GM21367 (cell line): ENCODE results near the gene TCFL5.

Experiments used
- ATAC-seq: cut with Tn5 transposase; IDR thresholded peaks from one replicate; pipeline ENCODE4 v1.9.1; 2021; ENCODE audit not compliant: unreplicated experiment

TCFL5 gene

GRCh38 chr20:62837790-62838127 is 23.9 kb downstream of the TCFL5 start:
- ATAC-seq, result no peak

- ATAC-seq, result no peak
These were observed 24.6 kb downstream of the TCFL5 start for GRCh38 chr20:62836967-62837490.

GRCh38 chr20:62835931-62836861 is 25.4 kb downstream of the TCFL5 start:
- no peak for ATAC-seq

GRCh38 chr20:62834967-62835730 is 26.5 kb downstream of the TCFL5 start:
- ATAC-seq, result no peak

- ATAC-seq, result no peak
These were observed 28.7 kb downstream of the TCFL5 start for GRCh38 chr20:62832951-62833391.

DNA sequence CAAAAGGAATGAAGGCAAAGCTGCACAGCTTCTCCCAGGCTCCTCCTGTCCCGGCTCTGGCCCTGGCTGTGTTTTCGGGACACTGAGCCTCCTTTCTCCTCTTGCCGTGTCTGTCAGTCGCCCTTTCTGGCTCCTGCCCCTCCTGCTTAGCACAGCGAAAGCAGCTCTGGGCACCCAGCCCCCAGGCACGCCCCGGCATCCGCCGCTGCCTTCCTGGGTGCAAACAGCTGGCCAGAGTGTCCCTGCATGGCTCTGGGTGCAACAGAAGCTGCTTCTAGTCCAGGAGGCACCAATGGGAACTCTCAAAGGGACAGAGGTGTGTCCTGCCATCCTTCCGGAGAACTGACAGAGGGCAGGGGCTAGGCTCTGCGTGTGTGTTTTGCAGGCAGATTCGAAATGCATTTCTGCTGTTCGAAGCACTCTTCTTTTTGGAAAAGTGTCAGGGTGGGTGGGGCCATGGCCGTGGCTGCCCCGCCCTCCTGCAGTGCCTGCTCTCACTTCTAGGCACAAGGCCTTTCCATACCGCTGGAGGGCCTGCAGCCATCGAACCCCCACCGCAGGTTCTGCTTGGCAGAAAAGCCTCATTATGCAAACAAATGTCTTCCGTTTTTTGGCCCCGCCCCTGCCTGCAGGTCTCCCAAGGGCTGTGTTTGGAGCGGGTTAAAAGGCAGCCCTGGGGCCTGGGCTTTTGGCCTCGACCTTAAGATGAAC is 29.3 kb downstream of the TCFL5 start:
- no peak for ATAC-seq

GRCh38 chr20:62831854-62832211 is 29.8 kb downstream of the TCFL5 start:
- ATAC-seq, result no peak

GRCh38 chr20:62831361-62831788 is 30.2 kb downstream of the TCFL5 start:
- no peak for ATAC-seq

DNA sequence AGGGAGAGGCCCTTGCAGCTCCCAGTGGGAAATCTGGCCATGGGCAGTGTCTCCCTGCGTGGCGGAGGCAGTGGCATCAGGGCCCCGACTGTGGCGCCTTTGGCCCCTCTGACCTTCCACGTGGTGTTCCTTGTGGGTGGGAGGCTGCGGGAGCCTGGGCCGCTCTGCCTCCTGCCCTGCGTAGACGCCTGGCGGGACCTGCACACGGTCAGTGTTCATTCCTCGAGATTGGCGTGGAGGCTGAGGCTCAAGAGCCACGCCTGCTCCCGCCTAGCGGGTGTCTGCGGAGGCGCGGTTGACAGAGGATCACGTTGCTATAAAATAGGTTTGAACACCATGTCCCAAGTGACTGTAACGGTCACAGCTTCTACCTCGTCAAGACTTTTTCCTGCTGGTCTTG is 30.8 kb downstream of the TCFL5 start:
- no peak for ATAC-seq

DNA sequence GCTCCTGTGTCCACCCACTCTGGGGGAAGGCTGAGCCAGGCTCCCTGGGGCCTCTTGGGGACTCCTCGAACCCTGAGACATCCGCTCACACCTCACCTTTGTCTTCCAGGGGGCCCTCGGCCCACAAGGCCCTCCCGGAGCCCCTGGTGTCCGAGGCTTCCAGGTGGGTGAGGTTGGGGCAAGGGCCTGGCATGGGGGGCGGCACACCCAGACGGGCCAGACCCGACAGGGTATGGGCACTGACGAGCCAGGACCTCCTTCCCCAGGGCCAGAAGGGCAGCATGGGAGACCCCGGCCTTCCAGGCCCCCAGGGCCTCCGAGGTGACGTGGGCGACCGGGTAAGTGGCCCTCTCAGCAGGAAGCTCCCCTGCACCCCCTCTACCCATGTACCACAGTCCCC is 31.4 kb downstream of the TCFL5 start:
- ATAC-seq, result no peak

DNA sequence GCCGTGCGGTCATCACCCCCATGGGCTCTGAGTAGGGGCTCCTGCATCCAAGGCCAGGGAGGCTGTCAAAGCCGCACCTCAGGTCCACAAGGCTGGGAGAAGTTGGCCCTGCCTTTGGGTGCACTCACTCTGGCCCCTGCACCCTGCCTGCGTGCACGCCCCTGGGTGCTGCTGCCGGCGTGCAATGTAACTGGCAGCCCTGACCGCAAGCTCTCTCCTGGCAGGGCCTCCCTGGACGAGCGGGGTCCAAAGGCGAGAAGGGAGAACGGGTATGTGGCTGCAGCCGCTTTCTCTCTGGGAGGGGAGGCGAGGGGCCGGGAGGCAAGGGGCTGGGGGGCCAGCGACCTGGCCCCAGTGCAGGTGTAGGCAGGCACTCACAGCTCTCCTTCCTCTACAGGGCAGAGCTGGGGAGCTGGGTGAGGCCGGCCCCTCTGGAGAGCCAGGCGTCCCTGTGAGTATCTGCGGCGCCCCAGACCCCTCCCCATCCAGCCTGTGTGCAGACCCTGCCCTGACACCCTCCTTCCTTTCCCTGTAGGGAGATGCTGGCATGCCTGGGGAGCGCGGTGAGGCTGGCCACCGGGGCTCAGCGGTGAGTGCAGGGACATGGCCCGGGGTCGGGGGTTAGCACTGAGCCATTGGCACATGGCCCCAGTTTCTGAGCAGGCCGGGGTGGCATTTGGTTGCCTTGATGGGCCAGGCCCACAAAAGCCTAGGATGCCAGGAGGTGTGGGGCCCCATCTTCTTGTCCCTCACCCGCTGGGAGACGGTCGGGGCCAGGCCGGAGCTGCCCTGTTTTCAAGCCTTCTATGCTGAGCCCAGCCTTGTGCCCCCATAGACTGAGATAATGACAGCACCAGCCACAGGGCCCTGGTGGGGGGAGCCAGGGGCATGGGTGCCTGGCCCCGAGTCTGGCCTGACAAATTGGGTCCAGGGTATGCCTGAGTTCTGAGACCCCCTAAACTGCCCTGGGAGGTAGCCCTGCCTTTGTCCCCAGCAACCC is 32.1 kb downstream of the TCFL5 start:
- ATAC-seq, result no peak

GRCh38 chr20:62828511-62829230 is 33.0 kb downstream of the TCFL5 start:
- no peak for ATAC-seq

GRCh38 chr20:62828051-62828450 is 33.6 kb downstream of the TCFL5 start:
- ATAC-seq, result no peak

DNA sequence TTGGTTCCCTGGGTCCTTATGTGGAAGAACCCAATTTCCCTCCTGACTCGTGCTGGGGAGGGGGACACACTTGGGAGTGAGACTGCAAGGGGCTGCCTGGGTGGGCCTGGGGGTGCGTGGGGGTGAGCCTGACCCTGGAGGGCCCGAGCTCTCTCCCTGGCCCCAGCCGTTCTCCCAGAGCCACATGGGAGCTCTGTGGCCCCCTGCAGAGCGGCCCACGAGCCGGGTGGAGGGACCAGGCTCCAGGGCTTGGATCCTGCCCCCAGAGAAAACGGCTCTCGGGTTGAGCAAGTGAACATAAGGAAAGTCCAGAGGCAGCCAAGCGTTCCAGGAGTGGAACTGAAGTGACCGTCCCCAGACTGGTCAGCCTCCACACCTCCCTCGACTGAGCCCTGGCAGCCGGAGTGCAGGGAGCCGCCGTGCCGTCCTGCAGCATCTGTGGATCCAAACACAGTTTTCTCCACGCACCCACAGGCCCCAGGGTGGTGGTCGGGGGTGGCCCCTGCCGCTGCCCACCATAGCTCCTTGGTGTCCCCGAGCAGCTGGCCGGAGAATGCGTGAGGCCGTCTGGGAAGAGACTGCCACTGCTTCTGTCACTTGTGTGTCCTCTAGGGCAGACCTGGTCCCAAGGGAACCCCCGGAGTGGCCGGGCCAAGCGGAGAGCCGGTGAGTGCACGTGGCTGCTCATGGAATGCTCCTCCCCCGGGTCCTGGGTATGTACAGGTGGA is 34.1 kb downstream of the TCFL5 start:
- ATAC-seq, result no peak

- ATAC-seq, result no peak
These were observed 34.8 kb downstream of the TCFL5 start for GRCh38 chr20:62826646-62827310.

GRCh38 chr20:62825986-62826645 is 35.5 kb downstream of the TCFL5 start:
- no peak for ATAC-seq

DNA sequence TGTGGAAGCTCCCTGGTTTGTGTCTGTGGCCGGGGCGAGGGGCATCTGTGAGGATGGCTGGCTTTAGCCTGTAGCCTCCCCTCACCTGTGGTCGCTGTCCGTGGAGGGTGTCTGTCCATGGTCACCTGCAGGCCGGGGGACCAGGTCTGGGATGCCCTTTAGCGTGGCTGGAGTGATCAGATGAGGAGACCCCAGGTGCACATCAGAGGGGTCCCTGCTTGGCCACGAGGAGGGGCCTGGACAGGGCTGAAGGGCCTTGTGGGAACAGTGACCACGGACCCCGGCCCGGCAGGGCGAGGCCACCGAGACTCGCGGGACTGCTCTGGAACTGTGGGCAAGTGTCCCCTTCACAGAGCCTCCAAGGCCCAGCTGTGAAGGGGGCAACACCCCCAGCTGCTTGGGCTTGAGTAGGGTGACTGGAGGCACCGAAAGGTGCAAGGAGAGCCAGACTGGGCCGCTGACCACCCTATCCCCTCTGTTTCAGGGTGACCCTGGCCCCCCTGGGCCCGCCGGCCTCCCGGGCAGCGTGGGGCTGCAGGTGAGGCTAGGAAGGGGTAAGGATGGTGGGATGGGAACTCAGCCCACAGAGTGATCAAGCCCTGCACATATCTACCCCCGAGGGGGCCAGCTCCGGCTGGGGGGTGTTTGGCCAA is 36.2 kb downstream of the TCFL5 start:
- no peak for ATAC-seq
